A673 (cell line): ENCODE results near the gene GBP2. TPM values are rescaled to one million over a fixed set of nuclear protein-coding genes. Genes with fewer than 3 reads are reported as not detected.
A peak's percentile ranks its signal among the peaks of the same experiment; 100 is the strongest.

ENCODE experiments used
- BruUV-seq: library from RNA; stranded (reverse); fragments of 400-500 nt; replicated peaks from 2 replicates; lab custom pipeline; 2021; lab: Mats Ljungman, UMichigan
- CTCF ChIA-PET: fragments of 300-600 bp; sonication (Branson Sonifier 250); formaldehyde crosslinking; loops from one replicate; lab custom pipeline; 2022; ENCODE audit warnings: antibody characterized with exemption; lab: Charles Lee
- POLR2A ChIA-PET: fragments of 300-600 bp; sonication (Branson Sonifier 250); formaldehyde crosslinking; loops from one replicate; lab custom pipeline; 2022; ENCODE audit warnings: antibody characterized with exemption; ENCODE audit not compliant: low non-redundant PET; lab: Charles Lee
- DNase-seq: peaks from one replicate; pipeline ENCODE4 v3.0.0-alpha.2; 2015; ENCODE audit warnings: low spot score
- H3K27ac ChIP-seq: fragments of 200-600 bp; sonication (generic); 2 replicates; pipeline ENCODE4 v1.5.1; 2016; ENCODE audit warnings: mixed run types, low read depth, mild to moderate bottlenecking, mixed read lengths, antibody characterized with exemption, low read length; ENCODE audit not compliant: poor library complexity, severe bottlenecking
- H3K27me3 ChIP-seq: fragments of 200-600 bp; sonication (generic); replicated peaks from 2 replicates; pipeline ENCODE4 v1.6.1; 2017; ENCODE audit warnings: mixed run types, low read depth, mild to moderate bottlenecking, mixed read lengths, antibody characterized with exemption, low read length; ENCODE audit not compliant: insufficient read depth, poor library complexity
- H3K36me3 ChIP-seq: fragments of 200-600 bp; sonication (generic); 2 replicates; pipeline ENCODE4 v1.6.1; 2016; ENCODE audit warnings: mixed run types, mild to moderate bottlenecking, mixed read lengths, antibody characterized with exemption, low read length; ENCODE audit not compliant: insufficient read depth, poor library complexity, severe bottlenecking
- H3K4me1 ChIP-seq: fragments of 200-600 bp; sonication (generic); 2 replicates; pipeline ENCODE4 v1.6.1; 2017; ENCODE audit warnings: mixed run types, mild to moderate bottlenecking, mixed read lengths, antibody characterized with exemption, low read length; ENCODE audit not compliant: insufficient read depth, poor library complexity, severe bottlenecking
- H3K4me3 ChIP-seq: fragments of 200-600 bp; sonication (generic); 2 replicates; pipeline ENCODE4 v1.5.1; 2016; ENCODE audit warnings: low read depth, mixed run types, mild to moderate bottlenecking, mixed read lengths, low read length; ENCODE audit not compliant: poor library complexity, severe bottlenecking
- H3K9me3 ChIP-seq: fragments of 200-600 bp; sonication (generic); 2 replicates; pipeline ENCODE4 v1.6.1; 2016; ENCODE audit warnings: mixed run types, low read depth, mild to moderate bottlenecking, mixed read lengths, antibody characterized with exemption, low read length; ENCODE audit not compliant: poor library complexity, severe bottlenecking
- EZH2 ChIP-seq: fragments of 200-600 bp; sonication (generic); IDR thresholded peaks from 2 replicates; pipeline ENCODE4 v1.6.1; 2017; ENCODE audit warnings: borderline replicate concordance, low read depth, mild to moderate bottlenecking, mixed read lengths, antibody characterized with exemption, low read length; ENCODE audit not compliant: poor library complexity, severe bottlenecking
- intact Hi-C: fragments of 100-400 bp; cut with micrococcal nuclease; formaldehyde crosslinking; loops from one replicate; pipeline ENCODE4 v1.10.0; 2022; ENCODE audit not compliant: unreplicated experiment
- total RNA-seq: library from RNA; stranded (reverse); gene quantifications from 2 replicates; pipeline ENCODE4 v1.2.3, GENCODE V29; 2021
- TF ChIP-seq, protein P1 (sequence below): fragments of 300-800, 200-600 bp; sonication (generic); conservative IDR thresholded peaks from 2 replicates; pipeline ENCODE4 v1.5.1; 2017; ENCODE audit warnings: low read depth, mild to moderate bottlenecking, antibody characterized with exemption, low read length, moderate library complexity, mixed read lengths

The GBP2 gene
- total RNA-seq, 1 experiment from 2014 or later = 4.5 TPM

GRCh38 chr1:89171067-89171438, 45.1 kb upstream of the GBP2 start:
- intact Hi-C loops = no loop called here
- no peak overlapping the region for H3K27ac ChIP-seq
- TF ChIP-seq EZH2 = no peak
- TF ChIP-seq, protein P1, sequence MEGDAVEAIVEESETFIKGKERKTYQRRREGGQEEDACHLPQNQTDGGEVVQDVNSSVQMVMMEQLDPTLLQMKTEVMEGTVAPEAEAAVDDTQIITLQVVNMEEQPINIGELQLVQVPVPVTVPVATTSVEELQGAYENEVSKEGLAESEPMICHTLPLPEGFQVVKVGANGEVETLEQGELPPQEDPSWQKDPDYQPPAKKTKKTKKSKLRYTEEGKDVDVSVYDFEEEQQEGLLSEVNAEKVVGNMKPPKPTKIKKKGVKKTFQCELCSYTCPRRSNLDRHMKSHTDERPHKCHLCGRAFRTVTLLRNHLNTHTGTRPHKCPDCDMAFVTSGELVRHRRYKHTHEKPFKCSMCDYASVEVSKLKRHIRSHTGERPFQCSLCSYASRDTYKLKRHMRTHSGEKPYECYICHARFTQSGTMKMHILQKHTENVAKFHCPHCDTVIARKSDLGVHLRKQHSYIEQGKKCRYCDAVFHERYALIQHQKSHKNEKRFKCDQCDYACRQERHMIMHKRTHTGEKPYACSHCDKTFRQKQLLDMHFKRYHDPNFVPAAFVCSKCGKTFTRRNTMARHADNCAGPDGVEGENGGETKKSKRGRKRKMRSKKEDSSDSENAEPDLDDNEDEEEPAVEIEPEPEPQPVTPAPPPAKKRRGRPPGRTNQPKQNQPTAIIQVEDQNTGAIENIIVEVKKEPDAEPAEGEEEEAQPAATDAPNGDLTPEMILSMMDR = no peak
- ChIA-PET CTCF (no interaction called here), POLR2A (no interaction called here)
- H3K4me1 ChIP-seq = peaks cover 10% of the 10 kb centered on the region
- H3K27me3 ChIP-seq = no peaks in the 10 kb centered on the region
- no TSS peak for BruUV-seq
- no peaks in the 10 kb centered on the region for H3K36me3 ChIP-seq
- H3K9me3 ChIP-seq = no peaks in the 10 kb centered on the region
- no peak overlapping the region for H3K4me3 ChIP-seq
- DNase-seq = peak; percentile 5

- Histone ChIP-seq H3K9me3 (no peaks in the 10 kb centered on the region), H3K4me3 (no peak overlapping the region), H3K36me3 (no peaks in the 10 kb centered on the region), H3K4me1 (peaks cover 10% of the 10 kb centered on the region), H3K27me3 (no peaks in the 10 kb centered on the region), H3K27ac (no peak overlapping the region)
- ChIA-PET POLR2A (no interaction called here), CTCF (no interaction called here)
- intact Hi-C loops = no loop called here
- DNase-seq = no peak
- TF ChIP-seq, protein P1 = no peak
- TF ChIP-seq EZH2 = no peak
- no TSS peak for BruUV-seq
These were observed 44.5 kb upstream of the GBP2 start for GRCh38 chr1:89170170-89171066.

- H3K27ac ChIP-seq = no peak overlapping the region
- H3K27me3 ChIP-seq = no peaks in the 10 kb centered on the region
- H3K36me3 ChIP-seq = no peaks in the 10 kb centered on the region
- intact Hi-C loops = no loop called here
- H3K4me1 ChIP-seq = peaks cover 10% of the 10 kb centered on the region
- CTCF ChIA-PET = no interaction called here
- H3K4me3 ChIP-seq = no peak overlapping the region
- no peak for DNase-seq
- no peaks in the 10 kb centered on the region for H3K9me3 ChIP-seq
- POLR2A ChIA-PET = no interaction called here
- no TSS peak for BruUV-seq
- no peak for TF ChIP-seq EZH2
- TF ChIP-seq, protein P1 = no peak
These were observed 43.3 kb upstream of the GBP2 start for GRCh38 chr1:89169166-89169565.
